OCI-M2 (cell line): ENCODE measurements around the gene NOSTRIN.
"Not testable (repeated sequence)": the region's sequence is repeated elsewhere in the genome, so short reads cannot be mapped to it uniquely, and the experiment has no call there.

ENCODE experiments used
- DNase-seq: peaks from one replicate; lab custom pipeline; 2025; ENCODE audit not compliant: unreplicated experiment; lab: John Stamatoyannopoulos, UW

The NOSTRIN gene

GRCh38 chr2:168867164-168867563, 64.7 kb downstream of the NOSTRIN start:
- DNase-seq, result not testable (repeated sequence)

DNA sequence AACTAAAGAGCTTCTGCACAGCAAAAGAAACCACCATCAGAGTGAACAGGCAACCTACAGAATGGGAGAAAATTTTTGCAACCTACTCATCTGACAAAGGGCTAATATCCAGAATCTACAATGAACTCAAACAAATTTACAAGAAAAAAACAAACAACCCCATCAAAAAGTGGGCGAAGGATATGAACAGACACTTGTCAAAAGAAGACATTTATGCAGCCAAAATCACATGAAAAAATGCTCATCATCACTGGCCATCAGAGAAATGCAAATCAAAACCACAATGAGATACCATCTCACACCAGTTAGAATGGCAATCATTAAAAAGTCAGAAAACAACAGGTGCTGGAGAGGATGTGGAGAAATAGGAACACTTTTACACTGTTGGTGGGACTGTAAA, 67.9 kb downstream of the NOSTRIN start:
- not testable (repeated sequence) for DNase-seq

DNA sequence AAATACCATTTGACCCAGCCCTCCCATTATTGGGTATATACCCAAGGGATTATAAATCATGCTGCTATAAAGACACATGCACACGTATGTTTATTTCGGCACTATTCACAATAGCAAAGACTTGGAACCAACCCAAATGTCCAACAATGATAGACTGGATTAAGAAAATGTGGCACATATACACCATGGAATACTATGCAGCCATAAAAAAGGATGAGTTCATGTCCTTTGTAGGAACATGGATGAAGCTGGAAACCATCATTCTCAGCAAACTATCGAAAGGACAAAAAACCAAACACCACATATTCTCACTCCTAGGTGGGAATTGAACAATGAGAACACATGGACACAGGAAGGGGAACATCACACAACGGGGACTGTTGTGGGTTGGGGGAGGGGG, 68.4 kb downstream of the NOSTRIN start:
- DNase-seq, result not testable (repeated sequence)

GRCh38 chr2:168874368-168875054, 72.1 kb downstream of the NOSTRIN start:
- DNase-seq, result no peak

- DNase-seq, result not testable (repeated sequence)
Observed at GRCh38 chr2:168882163-168882562, 79.7 kb downstream of the NOSTRIN start.

- DNase-seq, result no peak
Observed at GRCh38 chr2:168884975-168885374, 82.5 kb downstream of the NOSTRIN start.

- DNase-seq, result no peak
Observed at GRCh38 chr2:168889635-168890005, 87.2 kb downstream of the NOSTRIN start.

DNA sequence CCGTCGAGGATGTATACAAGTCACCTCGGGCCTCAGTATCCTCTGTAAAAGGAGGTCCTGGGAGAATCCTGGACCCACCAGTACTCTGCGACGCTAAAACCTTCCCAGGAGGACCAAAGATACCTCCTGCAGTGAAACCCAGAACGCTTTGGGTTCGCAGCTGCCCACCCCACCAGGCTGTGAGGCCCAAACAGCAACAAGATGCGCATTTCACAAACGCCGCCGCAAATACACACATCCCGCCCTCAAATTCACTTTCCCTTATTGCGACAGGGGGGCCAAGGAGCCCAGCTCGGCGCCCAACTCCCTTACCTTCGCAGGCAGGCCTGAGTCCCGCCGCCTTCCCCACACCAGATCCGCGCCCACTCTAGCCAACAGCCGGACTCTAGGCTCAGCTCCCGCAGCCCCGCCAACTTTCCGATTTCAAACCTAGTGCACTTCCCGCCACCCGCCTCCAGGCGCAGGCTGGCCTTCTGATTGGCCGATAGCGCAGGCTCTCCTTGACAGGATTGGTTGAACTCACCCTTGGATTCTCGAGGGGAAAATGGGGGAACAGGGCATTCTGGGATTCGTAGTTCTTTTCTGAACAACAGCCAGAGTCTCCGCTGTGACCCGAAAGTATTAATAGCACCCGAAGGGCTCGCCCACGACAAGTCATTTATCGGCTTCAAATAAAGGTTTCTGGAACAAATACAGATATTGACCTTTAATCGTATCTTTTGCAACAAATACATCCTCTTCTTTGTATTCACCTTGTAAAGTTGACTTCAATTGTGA, 87.8 kb downstream of the NOSTRIN start, which contains the start of gene SPC25:
TSS of gene SPC25 (minus strand) at position 425 of the 777 bp plus-strand sequence. CDS start 911 bp downstream, outside the sequence.
- peak; percentile 63 for DNase-seq

DNA sequence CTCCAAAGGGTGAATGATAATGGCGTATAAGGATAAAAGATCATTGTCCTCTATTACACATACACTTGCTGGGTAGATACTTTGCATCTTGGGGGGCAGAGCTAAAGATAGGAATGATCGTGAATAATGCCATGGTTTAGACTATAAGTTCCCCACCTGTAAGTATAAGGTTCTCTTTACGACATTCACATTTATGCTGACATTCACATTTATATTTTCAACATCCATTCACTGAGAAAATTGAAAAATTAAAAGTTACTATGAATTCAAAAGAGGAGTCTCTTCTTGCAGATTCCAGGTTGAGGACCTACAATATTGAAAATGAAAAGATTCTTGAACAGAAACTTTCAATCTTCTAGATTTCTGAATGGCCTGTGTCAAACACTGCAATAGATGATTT, 89.9 kb downstream of the NOSTRIN start:
- DNase-seq, result no peak

- DNase-seq, result no peak
Observed at GRCh38 chr2:168894101-168894500, 91.7 kb downstream of the NOSTRIN start.

DNA sequence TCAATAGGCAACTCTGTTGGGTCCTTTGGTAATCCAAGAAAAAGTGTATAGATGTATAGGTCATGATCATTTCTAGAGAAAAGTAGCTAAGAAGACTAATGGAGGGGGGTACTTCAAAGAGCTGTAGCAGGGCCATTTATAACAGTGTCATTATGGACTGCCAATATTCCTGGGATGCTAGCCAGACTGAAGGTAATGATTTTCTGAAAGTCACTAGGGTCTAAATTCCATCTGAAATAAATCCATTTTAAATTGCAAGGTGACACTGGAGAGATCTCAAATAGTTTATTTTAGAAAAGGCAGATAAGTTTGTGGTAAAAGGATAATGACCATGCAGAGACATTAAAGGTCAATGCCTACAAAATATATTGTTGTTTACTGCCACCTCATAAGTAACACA, 92.3 kb downstream of the NOSTRIN start:
- DNase-seq, result no peak

DNA sequence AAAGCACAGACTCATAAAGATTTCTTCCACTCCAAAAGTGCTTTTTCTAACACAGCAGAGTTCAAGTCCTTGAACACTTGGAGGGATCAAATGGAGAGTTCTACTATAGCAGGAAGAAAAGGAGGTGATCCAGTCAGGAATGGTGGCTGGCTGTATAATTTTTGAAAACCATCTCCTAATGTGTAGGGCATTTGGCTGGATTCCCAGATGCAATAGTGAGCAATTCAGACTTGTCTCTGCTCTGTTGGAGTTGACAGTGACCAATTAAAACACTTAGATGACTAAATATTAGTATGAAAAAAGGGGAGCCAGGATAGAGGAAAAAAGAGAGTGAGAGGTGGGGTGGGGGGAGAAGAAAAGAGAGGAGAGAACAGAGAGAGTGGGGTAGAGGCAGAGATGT, 93.3 kb downstream of the NOSTRIN start:
- no peak for DNase-seq

GRCh38 chr2:168896783-168897182, 94.3 kb downstream of the NOSTRIN start:
- DNase-seq, result no peak

- no peak for DNase-seq
Observed at GRCh38 chr2:168897449-168897848, 95.0 kb downstream of the NOSTRIN start.

DNA sequence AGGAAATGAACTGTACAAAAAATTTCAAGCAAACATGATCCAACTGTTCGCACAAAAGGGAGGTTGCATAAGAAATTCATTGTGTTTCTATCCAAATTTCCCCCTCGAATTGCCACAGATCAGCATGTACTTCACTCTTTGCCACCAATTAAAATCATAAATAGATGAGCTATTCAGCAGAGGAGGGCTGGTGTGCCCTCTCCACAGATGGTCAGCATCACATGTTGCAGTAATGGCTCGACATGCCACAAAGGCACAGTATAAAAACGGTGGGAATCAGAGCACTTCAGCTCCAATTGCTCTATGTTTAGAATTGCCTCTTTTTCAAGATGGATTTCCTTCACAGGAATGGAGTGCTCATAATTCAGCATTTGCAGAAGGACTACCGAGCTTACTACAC, 98.6 kb downstream of the NOSTRIN start, which contains the start of gene G6PC2:
TSS of gene G6PC2 (plus strand) at position 289 of the 400 bp plus-strand sequence. CDS start at position 330, 41 bp downstream.
- DNase-seq, result no peak

DNA sequence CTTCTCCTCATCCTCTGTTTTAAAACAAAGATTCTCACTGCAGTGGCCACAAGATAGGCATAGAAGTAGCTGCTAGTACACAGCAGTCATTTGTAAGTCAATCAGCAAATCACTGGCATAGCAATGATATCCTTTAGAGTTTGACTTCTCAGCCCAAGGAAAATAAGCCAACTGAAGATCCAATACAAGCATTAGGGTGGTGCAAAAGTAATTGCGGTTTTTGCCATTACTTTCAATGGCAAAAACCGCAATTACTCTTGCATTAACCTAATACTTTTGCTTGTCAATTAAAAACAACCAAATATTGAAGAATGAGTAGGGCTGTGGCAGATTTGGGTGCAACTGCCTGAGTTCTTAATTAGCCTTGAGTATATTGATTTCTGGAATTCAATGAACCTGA, 101.5 kb downstream of the NOSTRIN start:
- DNase-seq, result no peak

DNA sequence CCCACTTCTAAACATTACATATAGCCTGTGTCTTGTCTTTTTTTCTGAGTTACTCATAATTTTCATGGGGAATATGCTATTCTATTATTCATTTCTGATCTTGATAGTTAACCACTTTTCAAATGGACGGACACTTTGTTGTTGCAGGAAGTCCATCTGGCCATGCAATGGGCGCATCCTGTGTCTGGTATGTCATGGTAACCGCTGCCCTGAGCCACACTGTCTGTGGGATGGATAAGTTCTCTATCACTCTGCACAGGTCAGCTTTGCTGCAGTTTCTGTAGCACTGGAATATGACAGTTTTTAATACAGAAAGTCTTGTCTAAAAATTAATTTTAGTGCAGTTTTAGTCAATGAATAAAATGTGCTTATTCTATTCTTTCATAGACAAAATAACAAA, 101.9 kb downstream of the NOSTRIN start:
- no peak for DNase-seq

DNA sequence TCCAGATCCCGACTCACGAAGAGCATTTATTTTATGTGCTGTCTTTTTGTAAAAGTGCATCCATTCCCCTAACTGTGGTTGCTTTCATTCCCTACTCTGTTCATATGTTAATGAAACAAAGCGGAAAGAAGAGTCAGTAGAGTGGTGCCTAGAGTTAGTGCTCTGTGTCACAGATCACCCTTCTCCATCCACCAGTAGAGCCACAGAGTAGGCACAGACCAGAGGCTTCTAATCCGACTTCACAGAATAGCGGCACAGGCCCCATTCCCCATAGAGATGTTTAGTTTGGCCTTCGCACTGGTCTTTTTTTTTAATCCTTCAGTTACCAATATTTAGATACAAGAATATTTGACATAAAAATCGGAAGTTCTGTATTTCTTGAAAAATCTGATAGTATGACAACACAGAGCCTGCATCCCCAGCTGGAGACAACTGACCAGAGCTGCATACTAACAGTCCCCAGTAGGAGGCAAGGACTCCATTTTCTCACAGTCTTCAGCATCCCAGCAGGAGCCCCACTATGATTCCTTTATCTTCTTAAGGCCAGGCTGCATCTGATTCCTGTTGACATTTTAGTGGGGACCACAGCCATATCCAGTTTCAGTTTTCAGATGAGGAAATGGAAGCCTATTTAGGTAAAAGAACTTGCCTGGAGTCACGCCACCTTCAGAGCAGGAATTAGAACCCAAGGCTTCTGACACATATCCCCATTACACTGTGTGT, 105.7 kb downstream of the NOSTRIN start:
- DNase-seq, result no peak

DNA sequence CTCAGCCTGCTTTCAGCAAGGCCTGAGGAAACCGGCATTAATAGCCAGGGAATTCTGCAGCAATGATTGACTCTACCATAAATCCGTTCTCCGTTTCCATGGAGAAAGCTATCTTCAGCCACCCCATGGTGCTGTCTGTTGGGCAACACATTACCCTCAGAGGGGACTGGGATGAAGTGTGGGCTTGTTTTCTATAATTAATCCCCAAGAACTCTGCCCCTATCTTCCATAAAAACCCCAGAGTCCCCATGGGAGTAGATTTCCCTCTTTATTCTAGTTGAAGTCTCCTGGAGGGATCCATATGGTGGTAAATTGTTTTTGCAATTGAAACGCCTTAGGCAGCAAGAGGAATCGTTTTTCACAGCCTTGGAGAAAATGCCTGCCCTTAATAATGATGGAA, 107.9 kb downstream of the NOSTRIN start:
- DNase-seq, result no peak

GRCh38 chr2:168912466-168912865, 110.0 kb downstream of the NOSTRIN start:
- no peak for DNase-seq

- DNase-seq, result no peak
Observed at GRCh38 chr2:168912901-168913369, 110.5 kb downstream of the NOSTRIN start.
